Putamen (tissue), 1 donor: Measurements from ENCODE around the gene ATP5PO.

ENCODE experiments used
- DNase-seq: peaks from one replicate; pipeline ENCODE4 v3.0.0-alpha.2; 2016; ENCODE audit warnings: low spot score

ATP5PO gene

GRCh38 chr21:33915368-33916199 is at the start of gene ATP5PO:
Gene ATP5PO, minus strand, starts transcription at chr21:33915804. Its CDS starts 41 bp downstream, at chr21:33915763.
- peak; percentile 97 for DNase-seq

- DNase-seq = no peak
Observed at GRCh38 chr21:33964706-33965325, 49.2 kb upstream of the ATP5PO start.

- DNase-seq = no peak
Observed at GRCh38 chr21:33963848-33964555, 48.4 kb upstream of the ATP5PO start.

DNA sequence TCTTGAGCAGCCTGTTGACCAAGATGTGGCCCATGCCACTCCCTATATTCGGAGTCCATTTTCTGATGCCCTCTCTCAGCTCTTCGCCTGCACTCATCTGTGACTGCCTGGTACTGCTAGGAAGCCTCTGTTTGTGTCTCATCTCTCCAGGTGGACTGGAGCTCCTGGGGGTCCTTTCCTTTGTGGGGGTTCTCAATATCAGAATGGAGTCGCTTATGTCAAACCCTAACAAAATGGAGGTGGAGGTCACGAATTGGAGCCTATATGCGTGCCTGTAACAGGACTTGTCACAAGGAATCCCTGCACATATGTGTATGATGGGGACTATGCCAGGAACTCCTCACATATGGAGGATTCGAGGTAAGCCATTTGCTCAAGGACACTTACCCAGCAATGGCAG is 46.7 kb upstream of the ATP5PO start:
- no peak for DNase-seq

GRCh38 chr21:33961061-33961460 is 45.5 kb upstream of the ATP5PO start:
- DNase-seq = no peak

GRCh38 chr21:33959680-33960079 is 44.1 kb upstream of the ATP5PO start:
- DNase-seq = no peak

- DNase-seq = no peak
Observed at GRCh38 chr21:33954395-33954794, 38.8 kb upstream of the ATP5PO start.

GRCh38 chr21:33951276-33952178 is 35.9 kb upstream of the ATP5PO start:
- DNase-seq = no peak

- DNase-seq = no peak
Observed at GRCh38 chr21:33950431-33951079, 35.0 kb upstream of the ATP5PO start.

GRCh38 chr21:33949516-33950430 is 34.2 kb upstream of the ATP5PO start:
- no peak for DNase-seq

- no peak for DNase-seq
Observed at GRCh38 chr21:33948951-33949444, 33.4 kb upstream of the ATP5PO start.

GRCh38 chr21:33948096-33948950 is 32.7 kb upstream of the ATP5PO start:
- peak; percentile 72 for DNase-seq

GRCh38 chr21:33947451-33948095 is 32.0 kb upstream of the ATP5PO start:
- peak; percentile 81 for DNase-seq

GRCh38 chr21:33945652-33946270 is 30.2 kb upstream of the ATP5PO start:
- no peak for DNase-seq

- no peak for DNase-seq
Observed at GRCh38 chr21:33944185-33944763, 28.7 kb upstream of the ATP5PO start.

DNA sequence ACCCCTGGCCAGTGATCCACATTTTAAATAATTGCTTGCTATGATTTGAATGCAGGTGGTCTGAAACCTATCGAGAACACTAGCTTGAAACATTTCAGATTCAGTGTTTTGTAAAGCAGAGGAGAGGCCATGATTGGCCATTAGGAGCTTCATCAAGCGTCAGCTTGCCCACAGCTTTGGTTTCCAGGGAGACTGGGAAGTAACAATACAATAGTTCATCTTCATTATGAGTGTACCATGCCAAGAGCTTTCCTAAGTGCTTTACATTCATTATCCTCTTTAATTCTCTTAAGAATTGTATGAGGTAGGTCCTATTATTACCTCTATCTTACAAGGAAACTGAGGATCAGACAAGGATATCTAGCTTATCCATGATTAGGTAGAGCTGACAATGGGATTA is 27.7 kb upstream of the ATP5PO start:
- DNase-seq = no peak

GRCh38 chr21:33942426-33942825 is 26.8 kb upstream of the ATP5PO start:
- DNase-seq = no peak

GRCh38 chr21:33940881-33941245 is 25.3 kb upstream of the ATP5PO start:
- no peak for DNase-seq
